Caco-2 (cell line): ENCODE data around the gene NXN. TPM values are rescaled to one million over a fixed set of nuclear protein-coding genes. Genes with fewer than 3 reads are reported as not detected.
"Not testable (repeated sequence)": the region's sequence is repeated elsewhere in the genome, so short reads cannot be mapped to it uniquely, and the experiment has no call there.

ENCODE experiments used
- BruUV-seq: library from RNA; stranded (reverse); fragments of 400-500 nt; replicated peaks from 2 replicates; lab custom pipeline; 2021; lab: Mats Ljungman, UMichigan
- CTCF ChIA-PET: fragments of 300-600 bp; sonication (Branson Sonifier 250); formaldehyde crosslinking; loops from one replicate; lab custom pipeline; 2022; ENCODE audit warnings: antibody characterized with exemption; lab: Charles Lee
- POLR2A ChIA-PET: fragments of 300-600 bp; sonication (Branson Sonifier 250); formaldehyde crosslinking; loops from one replicate; lab custom pipeline; 2022; ENCODE audit warnings: antibody characterized with exemption; lab: Charles Lee
- DNase-seq, 2 experiments: peaks; one replicate each; pipeline versions ENCODE4 v3.0.0 to v3.0.0-alpha.2; 2020 to 2022
- H3K27me3 ChIP-seq: replicated peaks from 2 replicates; pipeline ENCODE4 v1.6.0; 2011; ENCODE audit warnings: low read length; ENCODE audit not compliant: control insufficient read depth, insufficient read depth
- H3K36me3 ChIP-seq: 2 replicates; pipeline ENCODE4 v1.5.1; 2011; ENCODE audit warnings: low read length; ENCODE audit not compliant: control insufficient read depth, insufficient read depth
- H3K4me1 ChIP-seq: fragments of 250-450 bp; sonication (Bioruptor Pico); 2 replicates; pipeline ENCODE4 v1.5.1; 2020; ENCODE audit warnings: mild to moderate bottlenecking
- H3K4me3 ChIP-seq: 2 replicates; pipeline ENCODE4 v1.5.1; 2011; ENCODE audit warnings: low read depth, mild to moderate bottlenecking, control low read depth, low read length
- H3K9me3 ChIP-seq: fragments of 250-450 bp; sonication (Bioruptor Pico); 2 replicates; pipeline ENCODE4 v1.5.1; 2020; ENCODE audit warnings: mild to moderate bottlenecking, moderate library complexity
- H3K27ac Mint-ChIP-seq: one replicate; pipeline ENCODE4 v1.8.0; 2022; ENCODE audit warnings: mixed read lengths; ENCODE audit not compliant: unreplicated experiment
- H3K27me3 Mint-ChIP-seq: one replicate; pipeline ENCODE4 v1.8.0; 2022; ENCODE audit warnings: mixed read lengths; ENCODE audit not compliant: insufficient read depth, unreplicated experiment
- H3K36me3 Mint-ChIP-seq: one replicate; pipeline ENCODE4 v1.8.0; 2022; ENCODE audit warnings: mild to moderate bottlenecking, mixed read lengths; ENCODE audit not compliant: insufficient read depth, unreplicated experiment
- H3K4me1 Mint-ChIP-seq: one replicate; pipeline ENCODE4 v1.8.0; 2022; ENCODE audit warnings: low read depth, mixed read lengths; ENCODE audit not compliant: unreplicated experiment
- H3K4me3 Mint-ChIP-seq: one replicate; pipeline ENCODE4 v1.8.0; 2022; ENCODE audit warnings: mild to moderate bottlenecking, moderate library complexity, mixed read lengths; ENCODE audit not compliant: unreplicated experiment
- H3K9me3 Mint-ChIP-seq: one replicate; pipeline ENCODE4 v1.8.0; 2022; ENCODE audit warnings: mixed read lengths; ENCODE audit not compliant: unreplicated experiment
- intact Hi-C: fragments of 100-400 bp; cut with micrococcal nuclease; formaldehyde crosslinking; loops from one replicate; pipeline ENCODE4 v1.10.0; 2022; ENCODE audit not compliant: unreplicated experiment
- total RNA-seq: library from RNA; stranded (reverse); gene quantifications from 2 replicates; pipeline ENCODE4 v1.2.3, GENCODE V29; 2022
- TF ChIP-seq, protein P1 (sequence below), 2 experiments: fragments of 200-600 bp in 1 of 2; IDR thresholded peaks; 1 replicate in 1 of 2; 2 replicates in 1 of 2; pipeline versions ENCODE4 v1.5.1 to v1.8.0; 2011 to 2022; ENCODE audit warnings: antibody characterized with exemption in 1 of 2, control low read depth in 1 of 2, inconsistent platforms in 1 of 2, low read depth in 1 of 2, low read length in 1 of 2, mild to moderate bottlenecking in 1 of 2, moderate library complexity in 1 of 2; ENCODE audit not compliant: insufficient read depth in 1 of 2, severe bottlenecking in 1 of 2, unreplicated experiment in 1 of 2

The NXN gene
- total RNA-seq, 1 experiment from 2014 or later: 76.7 TPM

DNA sequence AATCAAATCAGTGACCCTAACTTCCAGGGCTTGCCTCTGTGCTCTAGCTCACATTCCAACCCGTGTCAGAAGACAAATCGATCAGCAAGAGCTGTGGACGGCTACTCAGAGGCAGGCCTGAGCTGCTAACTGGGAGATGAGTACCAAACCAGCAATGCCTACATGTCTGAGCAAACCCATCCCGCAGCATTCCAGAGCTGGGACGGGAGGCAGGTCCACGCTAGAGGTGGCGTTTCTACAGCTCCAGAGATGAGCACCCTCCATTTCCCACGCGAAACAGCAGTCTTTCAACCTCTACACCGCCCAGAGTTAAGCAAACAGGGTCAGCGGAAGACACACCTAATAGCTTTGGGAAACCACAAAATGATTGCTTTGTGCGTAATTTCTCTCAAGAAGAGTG is 6.5 kb downstream of the NXN start:
- POLR2A ChIA-PET: interaction anchor here (1.0 to 1.1 kb wide), 5 partner anchors 18 to 46 kb away, joined by 3 to 9 read pairs (median 5); partner anchors contain the start of gene TIMM22
- Mint-ChIP-seq H3K4me3 (peak overlapping the region; percentile 57), H3K9me3 (no peaks in the 10 kb centered on the region), H3K36me3 (peaks cover 88% of the 10 kb centered on the region), H3K4me1 (peaks cover 39% of the 10 kb centered on the region), H3K27ac (peak overlapping the region; percentile 94), H3K27me3 (no peaks in the 10 kb centered on the region)
- TF ChIP-seq, protein P1, sequence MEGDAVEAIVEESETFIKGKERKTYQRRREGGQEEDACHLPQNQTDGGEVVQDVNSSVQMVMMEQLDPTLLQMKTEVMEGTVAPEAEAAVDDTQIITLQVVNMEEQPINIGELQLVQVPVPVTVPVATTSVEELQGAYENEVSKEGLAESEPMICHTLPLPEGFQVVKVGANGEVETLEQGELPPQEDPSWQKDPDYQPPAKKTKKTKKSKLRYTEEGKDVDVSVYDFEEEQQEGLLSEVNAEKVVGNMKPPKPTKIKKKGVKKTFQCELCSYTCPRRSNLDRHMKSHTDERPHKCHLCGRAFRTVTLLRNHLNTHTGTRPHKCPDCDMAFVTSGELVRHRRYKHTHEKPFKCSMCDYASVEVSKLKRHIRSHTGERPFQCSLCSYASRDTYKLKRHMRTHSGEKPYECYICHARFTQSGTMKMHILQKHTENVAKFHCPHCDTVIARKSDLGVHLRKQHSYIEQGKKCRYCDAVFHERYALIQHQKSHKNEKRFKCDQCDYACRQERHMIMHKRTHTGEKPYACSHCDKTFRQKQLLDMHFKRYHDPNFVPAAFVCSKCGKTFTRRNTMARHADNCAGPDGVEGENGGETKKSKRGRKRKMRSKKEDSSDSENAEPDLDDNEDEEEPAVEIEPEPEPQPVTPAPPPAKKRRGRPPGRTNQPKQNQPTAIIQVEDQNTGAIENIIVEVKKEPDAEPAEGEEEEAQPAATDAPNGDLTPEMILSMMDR (IDR thresholded peaks at IDR 0.05; ENCODE audit: insufficient read depth in 1 of 2, low read depth in 1 of 2, low read length in 1 of 2, severe bottlenecking in 1 of 2, unreplicated experiment in 1 of 2): no peak
- DNase-seq: peak; percentile 83 to 90
- CTCF ChIA-PET: interaction anchor here (0.7 to 1.1 kb wide), 3 partner anchors 8 to 744 kb away, joined by 3 to 4 read pairs (median 3); no protein-coding TSS in a partner anchor
- peaks cover 62% of the 10 kb centered on the region for H3K4me1 ChIP-seq
- intact Hi-C loops: no loop called here
- no peaks in the 10 kb centered on the region for H3K27me3 ChIP-seq
- no peaks in the 10 kb centered on the region for H3K9me3 ChIP-seq
- no TSS peak for BruUV-seq
- H3K4me3 ChIP-seq: no peak overlapping the region
- no peaks in the 10 kb centered on the region for H3K36me3 ChIP-seq

DNA sequence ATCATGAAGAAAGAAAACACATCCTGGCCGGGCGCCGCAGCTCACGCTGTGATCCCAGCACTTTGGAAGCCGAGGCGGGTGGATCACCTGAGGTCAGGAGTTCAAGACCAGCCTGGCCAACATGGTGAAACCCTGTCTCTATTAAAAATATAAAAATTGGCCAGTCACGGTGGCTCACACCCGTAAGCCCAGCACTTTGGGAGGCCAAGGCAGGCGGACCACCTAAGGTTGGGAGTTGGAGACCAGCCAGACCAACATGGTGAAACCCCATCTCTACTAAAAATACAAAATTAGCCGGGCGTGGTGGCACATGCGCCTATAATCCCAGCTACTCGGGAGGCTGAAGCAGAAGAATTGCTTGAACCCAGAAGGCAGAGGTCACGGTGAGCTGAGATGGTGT is 7.7 kb downstream of the NXN start:
- H3K27me3 Mint-ChIP-seq, BruUV-seq, H3K9me3 ChIP-seq, H3K27me3 ChIP-seq, intact Hi-C loops, DNase-seq, H3K4me3 Mint-ChIP-seq, H3K36me3 ChIP-seq, H3K4me3 ChIP-seq, H3K9me3 Mint-ChIP-seq, CTCF ChIA-PET: not testable (repeated sequence)
- Mint-ChIP-seq H3K27ac (peak overlapping the region; percentile 94), H3K36me3 (peaks cover 92% of the 10 kb centered on the region), H3K4me1 (peaks cover 46% of the 10 kb centered on the region)
- POLR2A ChIA-PET: interaction anchor here (1.1 kb wide), 1 partner anchor 39 kb away, joined by 3 read pairs; no protein-coding TSS in a partner anchor
- H3K4me1 ChIP-seq: peaks cover 68% of the 10 kb centered on the region

DNA sequence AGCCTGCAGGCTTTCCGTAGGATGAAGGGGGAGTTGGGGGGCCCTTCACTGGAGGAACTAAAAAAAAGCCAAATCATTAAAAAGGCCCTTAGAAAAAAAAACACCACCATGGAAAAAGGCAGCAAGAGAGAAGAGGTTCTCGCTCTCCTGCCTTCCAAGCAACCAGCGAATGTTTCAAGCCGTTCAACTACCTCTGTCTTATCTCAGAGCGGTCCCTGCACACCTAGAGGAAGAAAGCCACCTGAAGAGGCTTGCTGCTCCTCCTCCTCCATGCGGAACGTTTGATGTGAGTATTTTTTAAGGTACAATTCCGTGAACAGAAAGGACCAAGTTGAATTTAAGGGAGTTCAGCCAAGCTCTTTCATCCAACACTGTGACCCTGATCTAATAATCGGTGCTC is 9.2 kb downstream of the NXN start:
- Mint-ChIP-seq H3K9me3 (no peaks in the 10 kb centered on the region), H3K4me3 (peak overlapping the region; percentile 74), H3K4me1 (peaks cover 43% of the 10 kb centered on the region), H3K36me3 (peaks cover 86% of the 10 kb centered on the region), H3K27me3 (no peaks in the 10 kb centered on the region), H3K27ac (peak overlapping the region; percentile 91)
- Histone ChIP-seq H3K4me1 (peaks cover 71% of the 10 kb centered on the region), H3K4me3 (peak overlapping the region; percentile 24), H3K9me3 (no peaks in the 10 kb centered on the region), H3K36me3 (no peaks in the 10 kb centered on the region), H3K27me3 (no peaks in the 10 kb centered on the region)
- intact Hi-C loops: no loop called here
- ChIA-PET POLR2A (interaction anchor here (0.7 to 3.4 kb wide), 4 partner anchors 8 to 53 kb away, joined by 3 to 24 read pairs (median 8); partner anchors contain the start of gene NXN), CTCF (no interaction called here)
- BruUV-seq: no TSS peak
- TF ChIP-seq, protein P1 (IDR thresholded peaks at IDR 0.05; ENCODE audit: insufficient read depth in 1 of 2, low read depth in 1 of 2, low read length in 1 of 2, severe bottlenecking in 1 of 2, unreplicated experiment in 1 of 2): no peak
- no peak for DNase-seq
